Measurements from ENCODE around the gene PRRC2C. TPM values are rescaled to one million over a fixed set of nuclear protein-coding genes. Genes with fewer than 3 reads are reported as not detected.

The PRRC2C gene
- polyA plus RNA-seq, 1 of the 3 experiments (the other 2 are of a cell fraction), result 39.9 TPM

DNA sequence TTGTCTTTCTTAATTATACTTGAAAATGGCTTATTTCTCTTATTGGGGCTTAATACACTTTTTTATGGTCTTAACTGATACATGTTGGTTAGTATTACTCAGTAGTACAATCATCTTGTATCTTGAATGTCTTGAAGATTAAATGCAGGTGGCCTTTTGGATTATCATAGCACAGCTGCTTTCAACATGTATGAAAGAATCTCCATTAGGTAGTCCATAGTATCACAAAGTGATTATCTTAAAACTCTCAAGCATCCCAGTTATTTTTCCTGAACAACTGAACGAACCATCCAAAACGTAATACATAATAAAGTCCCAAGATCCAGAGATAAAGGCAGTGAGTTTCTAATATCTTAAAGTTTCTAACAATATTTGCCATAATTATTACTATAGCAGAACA lies 85.0 kb downstream of the PRRC2C start:
- no peak overlapping the region for H3K27ac ChIP-seq (ENCODE audit: low read depth in 2 of 2, low read length in 1 of 2)
- no peaks in the 10 kb centered on the region for H3K9me3 ChIP-seq
- TF ChIP-seq SIN3A (IDR thresholded peaks at IDR 0.05; ENCODE audit: borderline replicate concordance, low read depth, low read length) (no peak), SMC3 (IDR thresholded peaks at IDR 0.05; ENCODE audit: low read depth, low read length) (no peak), ELF1 (IDR thresholded peaks at IDR 0.05) (no peak), GATA2 (CRISPR knock-in tag; IDR thresholded peaks at IDR 0.05) (no peak), RFX5 (IDR thresholded peaks at IDR 0.05; ENCODE audit: low read length) (no peak), JUND (IDR thresholded peaks at IDR 0.05) (no peak), RXRA (IDR thresholded peaks at IDR 0.05; ENCODE audit: borderline replicate concordance, low read depth) (no peak), POLR2AphosphoS5 (IDR thresholded peaks at IDR 0.05; ENCODE audit: low read depth, low read length) (no peak), TEAD4 (IDR thresholded peaks at IDR 0.05; ENCODE audit: borderline replicate concordance, insufficient read depth) (no peak), TAF1 (IDR thresholded peaks at IDR 0.05; ENCODE audit: borderline replicate concordance, low read depth, low read length) (no peak), GABPA (IDR thresholded peaks at IDR 0.05; ENCODE audit: low read depth) (no peak), FOSL2 (IDR thresholded peaks at IDR 0.05; ENCODE audit: borderline replicate concordance, low read depth) (no peak)
- ChIA-PET POLR2A (no interaction called here), CTCF (interaction anchor here (1.1 kb wide), 1 partner anchor 10 kb away, joined by 4 read pairs; no protein-coding TSS in a partner anchor)
- no peaks in the 10 kb centered on the region for H4K20me1 ChIP-seq (ENCODE audit: insufficient read depth)
- no peak overlapping the region for H3K4me2 ChIP-seq
- 93% methylated on average over 2 of the region's 2 CpGs for WGBS (ENCODE audit: low lambda C conversion rate)
- no peaks in the 10 kb centered on the region for H3K9me2 ChIP-seq
- peaks cover 26% of the 10 kb centered on the region for H3F3A ChIP-seq (replicated peaks; ENCODE audit: insufficient read depth)
- peaks cover 27% of the 10 kb centered on the region; the same call in 1 of the 2 replicates for H3K79me2 ChIP-seq (ENCODE audit: insufficient read depth)
- peaks cover 89 to 92% of the 10 kb centered on the region in 2 experiments for H3K36me3 ChIP-seq (replicated peaks in 1 of 2; ENCODE audit: control insufficient read depth in 1 of 2, insufficient read depth in 2 of 2, low read length in 1 of 2)
- no peaks in the 10 kb centered on the region for H3K4me1 ChIP-seq (ENCODE audit: control insufficient read depth in 1 of 2, insufficient read depth in 2 of 2, low read depth in 1 of 2, low read length in 1 of 2)
- no peaks in the 10 kb centered on the region for H3K27me3 ChIP-seq (ENCODE audit: insufficient read depth)
- H3K9ac ChIP-seq, result no peak overlapping the region
- no peak overlapping the region for H3K4me3 ChIP-seq (ENCODE audit: low read depth in 2 of 2, low read length in 1 of 2)
- no peak for DNase-seq
- H2AFZ ChIP-seq (ENCODE audit: low read depth), result no peak overlapping the region

DNA sequence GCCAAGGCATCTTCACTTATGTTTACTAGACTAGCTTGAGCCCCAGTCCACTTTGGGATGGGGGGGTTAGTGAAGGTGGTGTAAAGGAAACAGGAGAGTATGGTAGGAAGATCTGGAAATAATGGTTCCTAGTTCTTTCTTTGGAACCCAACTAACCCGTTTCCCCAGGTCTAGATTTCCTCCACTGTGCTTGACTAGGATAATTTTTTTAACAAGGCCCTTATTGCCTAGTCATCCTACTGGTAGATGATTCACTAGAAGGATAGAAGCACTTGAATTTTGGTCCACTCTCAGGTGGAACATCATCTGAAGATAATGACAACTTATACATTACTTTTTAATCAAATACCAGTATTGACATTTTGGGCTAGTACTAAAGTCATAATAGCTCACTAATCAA lies 90.8 kb downstream of the PRRC2C start:
- no peak for DNase-seq
- H3K4me2 ChIP-seq, result no peak overlapping the region
- no peaks in the 10 kb centered on the region for H3K27me3 ChIP-seq (ENCODE audit: insufficient read depth)
- no peaks in the 10 kb centered on the region for H4K20me1 ChIP-seq (ENCODE audit: insufficient read depth)
- ChIA-PET CTCF (interaction anchor here (0.9 kb wide), 2 partner anchors 9 to 12 kb away, joined by 3 read pairs; no protein-coding TSS in a partner anchor), POLR2A (no interaction called here)
- H3F3A ChIP-seq (replicated peaks; ENCODE audit: insufficient read depth), result peaks cover 15% of the 10 kb centered on the region
- no peak overlapping the region for H3K27ac ChIP-seq (ENCODE audit: low read depth in 2 of 2, low read length in 1 of 2)
- no peaks in the 10 kb centered on the region for H3K9me3 ChIP-seq
- no peaks in the 10 kb centered on the region for H3K9me2 ChIP-seq
- peaks cover 92% of the 10 kb centered on the region in 2 experiments for H3K36me3 ChIP-seq (replicated peaks in 1 of 2; ENCODE audit: control insufficient read depth in 1 of 2, insufficient read depth in 2 of 2, low read length in 1 of 2)
- no peak overlapping the region for H3K9ac ChIP-seq
- 96% methylated on average over 1 of the region's 1 CpG for WGBS (ENCODE audit: low lambda C conversion rate)
- H3K4me3 ChIP-seq (ENCODE audit: low read depth in 2 of 2, low read length in 1 of 2), result no peak overlapping the region
- TF ChIP-seq RFX5 (IDR thresholded peaks at IDR 0.05; ENCODE audit: low read length), result no peak
- no peak for TF ChIP-seq NRF1 (IDR thresholded peaks at IDR 0.05; ENCODE audit: low read depth, low read length)
- no peak for TF ChIP-seq JUND (IDR thresholded peaks at IDR 0.05)
- no peak for TF ChIP-seq SIN3A (IDR thresholded peaks at IDR 0.05; ENCODE audit: borderline replicate concordance, low read depth, low read length)
- TF ChIP-seq POLR2AphosphoS5 (IDR thresholded peaks at IDR 0.05; ENCODE audit: low read depth, low read length), result no peak
- TF ChIP-seq TCF12 (IDR thresholded peaks at IDR 0.05), result no peak
- no peak for TF ChIP-seq RCOR1 (IDR thresholded peaks at IDR 0.05; ENCODE audit: low read length)
- TF ChIP-seq CHD2 (IDR thresholded peaks at IDR 0.05; ENCODE audit: low read length, partially characterized antibody), result no peak
- TF ChIP-seq, protein P1, sequence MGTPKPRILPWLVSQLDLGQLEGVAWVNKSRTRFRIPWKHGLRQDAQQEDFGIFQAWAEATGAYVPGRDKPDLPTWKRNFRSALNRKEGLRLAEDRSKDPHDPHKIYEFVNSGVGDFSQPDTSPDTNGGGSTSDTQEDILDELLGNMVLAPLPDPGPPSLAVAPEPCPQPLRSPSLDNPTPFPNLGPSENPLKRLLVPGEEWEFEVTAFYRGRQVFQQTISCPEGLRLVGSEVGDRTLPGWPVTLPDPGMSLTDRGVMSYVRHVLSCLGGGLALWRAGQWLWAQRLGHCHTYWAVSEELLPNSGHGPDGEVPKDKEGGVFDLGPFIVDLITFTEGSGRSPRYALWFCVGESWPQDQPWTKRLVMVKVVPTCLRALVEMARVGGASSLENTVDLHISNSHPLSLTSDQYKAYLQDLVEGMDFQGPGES (IDR thresholded peaks at IDR 0.05; ENCODE audit: low read depth, low read length), result no peak
- no peak for TF ChIP-seq EZH2phosphoT487 (IDR thresholded peaks at IDR 0.05; ENCODE audit: borderline replicate concordance, low read depth)
- TF ChIP-seq MXI1 (IDR thresholded peaks at IDR 0.05; ENCODE audit: low read depth, low read length), result no peak
- TF ChIP-seq FOXJ3 (CRISPR knock-in tag; IDR thresholded peaks at IDR 0.05), result no peak
- H3K4me1 ChIP-seq (ENCODE audit: control insufficient read depth in 1 of 2, insufficient read depth in 2 of 2, low read depth in 1 of 2, low read length in 1 of 2), result no peaks in the 10 kb centered on the region
- H2AFZ ChIP-seq (ENCODE audit: low read depth), result no peak overlapping the region
- H3K79me2 ChIP-seq (ENCODE audit: insufficient read depth), result peaks cover 18% of the 10 kb centered on the region; the same call in 1 of the 2 replicates

Data from SK-N-SH (cell line).